Duodenal mucosa (tissue), 2 donors: Measurements from ENCODE around the gene NPM1.

Source experiments
- H3K27ac ChIP-seq: one replicate; pipeline ENCODE4 v1.7.0; 2013; ENCODE audit warnings: low read depth, low read length
- H3K27me3 ChIP-seq, 2 donors: one replicate each; pipeline ENCODE4 v1.7.0; 2013; ENCODE audit warnings: low read length in 2 of 2, control low read depth in 1 of 2; ENCODE audit not compliant: insufficient read depth in 2 of 2, control insufficient read depth in 1 of 2
- H3K36me3 ChIP-seq, 2 donors: one replicate each; pipeline ENCODE4 v1.7.0; 2013; ENCODE audit warnings: low read length in 2 of 2, control low read depth in 1 of 2; ENCODE audit not compliant: insufficient read depth in 2 of 2, control insufficient read depth in 1 of 2
- H3K4me1 ChIP-seq, 2 donors: one replicate each; pipeline ENCODE4 v1.7.0; 2013; ENCODE audit warnings: low read length in 2 of 2, control low read depth in 1 of 2; ENCODE audit not compliant: insufficient read depth in 2 of 2, control insufficient read depth in 1 of 2
- H3K4me3 ChIP-seq, 2 donors: one replicate each; pipeline ENCODE4 v1.7.0; 2013; ENCODE audit warnings: low read length in 2 of 2, low read depth in 1 of 2
- H3K9ac ChIP-seq, 2 donors: one replicate each; pipeline ENCODE4 v1.7.0; 2013; ENCODE audit warnings: low read length in 2 of 2, low read depth in 1 of 2
- H3K9me3 ChIP-seq, 2 donors: one replicate each; pipeline ENCODE4 v1.7.0; 2013; ENCODE audit warnings: low read length in 2 of 2, control low read depth in 1 of 2; ENCODE audit not compliant: control insufficient read depth in 1 of 2

Gene NPM1

GRCh38 chr5:171445644-171446516 is 58.2 kb downstream of the NPM1 start:
- peaks cover 7 to 9% of the 10 kb centered on the region in 2 donors for H3K4me1 ChIP-seq
- no peaks in the 10 kb centered on the region for H3K27me3 ChIP-seq
- H3K4me3 ChIP-seq: no peak overlapping the region
- H3K9me3 ChIP-seq: no peaks in the 10 kb centered on the region
- H3K27ac ChIP-seq: no peak overlapping the region
- no peak overlapping the region for H3K9ac ChIP-seq
- no peaks in the 10 kb centered on the region for H3K36me3 ChIP-seq

GRCh38 chr5:171447226-171447625 is 59.6 kb downstream of the NPM1 start:
- Histone ChIP-seq H3K4me1 (peaks cover 9 to 11% of the 10 kb centered on the region in 2 donors), H3K27me3 (no peaks in the 10 kb centered on the region), H3K27ac (no peak overlapping the region), H3K4me3 (no peak overlapping the region), H3K36me3 (no peaks in the 10 kb centered on the region), H3K9ac (no peak overlapping the region), H3K9me3 (no peaks in the 10 kb centered on the region)

- Histone ChIP-seq H3K4me3 (peak overlapping the region; percentile 28 to 37), H3K27me3 (peaks cover 0 to 3% of the 10 kb centered on the region in 2 donors), H3K9me3 (no peaks in the 10 kb centered on the region), H3K4me1 (peaks cover 9 to 11% of the 10 kb centered on the region in 2 donors), H3K9ac (no peak overlapping the region), H3K36me3 (no peaks in the 10 kb centered on the region), H3K27ac (no peak overlapping the region)
These were observed 61.8 kb downstream of the NPM1 start for GRCh38 chr5:171449426-171449825.

GRCh38 chr5:171450423-171451331 is 63.0 kb downstream of the NPM1 start:
- Histone ChIP-seq H3K4me1 (peaks cover 9 to 11% of the 10 kb centered on the region in 2 donors), H3K36me3 (no peaks in the 10 kb centered on the region), H3K4me3 (peak overlapping the region in 1 of 2 donors; percentile 28), H3K27ac (no peak overlapping the region), H3K9ac (peak overlapping the region; percentile 18 to 38), H3K27me3 (peaks cover 0 to 3% of the 10 kb centered on the region in 2 donors), H3K9me3 (no peaks in the 10 kb centered on the region)

GRCh38 chr5:171451421-171451820 is 63.8 kb downstream of the NPM1 start:
- Histone ChIP-seq H3K4me1 (peaks cover 9 to 11% of the 10 kb centered on the region in 2 donors), H3K36me3 (no peaks in the 10 kb centered on the region), H3K9me3 (no peaks in the 10 kb centered on the region), H3K9ac (no peak overlapping the region), H3K27ac (no peak overlapping the region), H3K4me3 (peak overlapping the region in 1 of 2 donors; percentile 5), H3K27me3 (peaks cover 0 to 3% of the 10 kb centered on the region in 2 donors)

GRCh38 chr5:171453056-171453725 is 65.5 kb downstream of the NPM1 start:
- H3K9me3 ChIP-seq: no peaks in the 10 kb centered on the region
- H3K4me3 ChIP-seq: no peak overlapping the region
- H3K27ac ChIP-seq: no peak overlapping the region
- H3K27me3 ChIP-seq: peaks cover 0 to 3% of the 10 kb centered on the region in 2 donors
- H3K36me3 ChIP-seq: no peaks in the 10 kb centered on the region
- H3K4me1 ChIP-seq: peaks cover 9 to 11% of the 10 kb centered on the region in 2 donors
- no peak overlapping the region for H3K9ac ChIP-seq

GRCh38 chr5:171453988-171454387 is 66.3 kb downstream of the NPM1 start:
- Histone ChIP-seq H3K9me3 (no peaks in the 10 kb centered on the region), H3K9ac (no peak overlapping the region), H3K36me3 (no peaks in the 10 kb centered on the region), H3K4me1 (peaks cover 9 to 11% of the 10 kb centered on the region in 2 donors), H3K27me3 (peaks cover 0 to 3% of the 10 kb centered on the region in 2 donors), H3K4me3 (no peak overlapping the region), H3K27ac (no peak overlapping the region)

- Histone ChIP-seq H3K4me1 (peaks cover 8 to 11% of the 10 kb centered on the region in 2 donors), H3K9ac (no peak overlapping the region), H3K36me3 (no peaks in the 10 kb centered on the region), H3K4me3 (no peak overlapping the region), H3K27ac (no peak overlapping the region), H3K9me3 (no peaks in the 10 kb centered on the region), H3K27me3 (peaks cover 0 to 3% of the 10 kb centered on the region in 2 donors)
These were observed 66.9 kb downstream of the NPM1 start for GRCh38 chr5:171454549-171454948.

- Histone ChIP-seq H3K9ac (no peak overlapping the region), H3K27ac (no peak overlapping the region), H3K4me1 (peaks cover 0 to 4% of the 10 kb centered on the region in 2 donors), H3K36me3 (no peaks in the 10 kb centered on the region), H3K27me3 (peaks cover 0 to 3% of the 10 kb centered on the region in 2 donors), H3K9me3 (no peaks in the 10 kb centered on the region), H3K4me3 (no peak overlapping the region)
These were observed 67.9 kb downstream of the NPM1 start for GRCh38 chr5:171455522-171455921.
